Myocyte (in vitro differentiated cells): ENCODE measurements around the gene INTS4. TPM values are rescaled to one million over a fixed set of nuclear protein-coding genes. Genes with fewer than 3 reads are reported as not detected.
A peak's percentile ranks its signal among the peaks of the same experiment; 100 is the strongest.
"Not testable (repeated sequence)": the region's sequence is repeated elsewhere in the genome, so short reads cannot be mapped to it uniquely, and the experiment has no call there.

Source experiments
- DNase-seq: peaks from one replicate; pipeline ENCODE4 v3.0.0-alpha.2; 2012; ENCODE audit warnings: low read depth
- total RNA-seq: library from RNA; depleted of rRNA; stranded (reverse); fragments of >200 nt; gene quantifications from 2 replicates; pipeline ENCODE4 v1.2.3, GENCODE V29; 2014

INTS4 gene
- total RNA-seq, 1 donor from 2014 or later, result 22.1 TPM

DNA sequence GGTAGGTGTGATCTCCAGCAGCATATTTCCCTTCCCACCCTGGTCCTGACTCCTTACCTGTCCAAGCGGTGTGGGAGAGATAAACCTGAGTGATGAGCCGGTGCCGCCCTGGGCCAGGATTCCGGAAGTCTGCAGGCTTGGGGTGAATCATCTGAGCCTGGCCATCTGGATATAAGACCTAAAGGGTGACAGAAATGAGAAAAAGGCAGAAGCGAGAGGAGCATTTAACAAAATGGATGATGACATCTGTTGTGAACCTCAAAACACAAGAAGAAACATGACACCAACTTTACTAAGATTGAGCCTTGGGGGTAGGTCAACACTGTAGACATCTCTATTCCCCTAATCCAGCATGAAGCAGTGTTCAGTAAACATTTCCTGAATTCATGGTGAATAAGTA lies 110.7 kb downstream of the INTS4 start:
- DNase-seq, result no peak

DNA sequence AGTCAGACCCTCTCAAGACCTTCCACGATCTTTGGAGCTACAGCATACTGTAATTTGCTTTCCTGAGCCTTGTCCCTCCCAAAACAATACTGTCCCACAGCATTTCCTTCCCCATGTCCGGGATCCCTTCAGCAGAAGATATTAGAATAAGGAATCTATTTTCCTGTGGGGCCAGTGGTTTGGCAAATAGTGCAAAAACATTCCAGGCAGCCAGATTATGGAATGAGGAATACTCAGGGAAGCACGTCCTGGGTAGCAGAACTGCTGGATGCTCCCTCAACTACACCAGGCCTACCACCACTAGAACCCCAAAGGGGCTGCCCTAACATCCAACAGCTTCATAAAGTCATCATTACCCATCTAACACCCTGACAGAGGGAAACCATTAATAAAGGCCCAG lies 112.1 kb downstream of the INTS4 start:
- no peak for DNase-seq

DNA sequence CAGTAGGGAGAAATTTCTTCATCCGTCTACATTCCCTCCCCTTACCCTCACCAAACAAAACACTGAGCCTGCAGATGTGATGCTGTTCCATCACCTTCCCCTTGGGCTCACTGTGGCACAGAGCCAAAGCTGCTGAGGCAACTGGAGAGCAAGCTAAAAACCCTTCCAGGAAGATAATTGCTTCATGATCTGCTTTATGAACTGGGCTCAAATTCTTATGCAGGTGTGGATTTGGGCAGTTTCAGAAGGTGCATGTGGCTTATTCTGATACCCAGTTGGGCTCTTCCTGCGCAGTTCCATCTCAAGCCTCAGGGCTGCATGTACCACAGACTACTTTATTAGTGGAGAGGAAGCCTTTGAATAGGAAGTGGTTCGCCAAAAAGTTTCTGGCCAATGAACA lies 115.2 kb downstream of the INTS4 start:
- DNase-seq, result peak; percentile 32

DNA sequence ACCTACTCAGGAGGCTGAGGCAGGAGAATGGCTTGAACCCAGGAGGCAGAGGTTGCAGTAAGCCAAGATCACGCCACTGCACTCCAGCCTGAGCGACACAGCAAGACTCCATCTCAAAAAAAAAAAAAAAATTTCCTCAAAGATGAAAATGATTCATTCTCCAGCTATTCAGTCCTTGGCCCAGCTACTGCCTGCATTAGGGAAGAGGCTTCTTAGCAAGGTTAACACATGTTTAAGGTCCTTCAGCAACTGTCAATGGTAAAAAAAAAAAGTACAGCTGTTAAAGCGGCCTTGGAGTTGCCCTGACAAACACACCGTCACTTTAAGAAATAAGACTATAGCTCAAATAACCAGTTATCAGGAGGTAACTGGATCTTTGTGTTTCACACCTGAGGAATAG lies 116.2 kb downstream of the INTS4 start:
- peak; percentile 87 for DNase-seq

- DNase-seq, result no peak
Observed at GRCh38 chr11:77876045-77876444, 118.4 kb downstream of the INTS4 start.

GRCh38 chr11:77874206-77874605 lies 120.3 kb downstream of the INTS4 start:
- no peak for DNase-seq

GRCh38 chr11:77873345-77873744 lies 121.1 kb downstream of the INTS4 start:
- DNase-seq, result no peak

DNA sequence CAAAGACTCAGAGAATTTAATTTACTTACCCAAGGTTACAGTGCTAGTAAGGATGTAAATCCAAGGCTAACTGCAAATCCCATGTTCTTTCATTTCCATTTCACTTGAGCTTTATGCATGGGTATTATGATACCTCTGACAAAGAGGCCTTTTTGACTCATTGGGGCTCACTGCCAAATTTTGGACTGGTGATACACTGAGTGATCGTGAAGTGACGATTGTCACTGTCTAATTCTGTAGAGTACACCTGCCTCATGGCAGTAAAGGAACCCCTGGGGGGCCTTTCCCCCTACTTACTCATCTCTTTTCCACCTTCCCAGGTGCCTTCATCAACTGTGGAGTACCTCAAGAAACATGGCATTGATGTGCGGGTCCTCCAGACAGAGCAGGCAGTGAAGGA lies 122.6 kb downstream of the INTS4 start:
- DNase-seq, result no peak

- no peak for DNase-seq
Observed at GRCh38 chr11:77868744-77869143, 125.7 kb downstream of the INTS4 start.

DNA sequence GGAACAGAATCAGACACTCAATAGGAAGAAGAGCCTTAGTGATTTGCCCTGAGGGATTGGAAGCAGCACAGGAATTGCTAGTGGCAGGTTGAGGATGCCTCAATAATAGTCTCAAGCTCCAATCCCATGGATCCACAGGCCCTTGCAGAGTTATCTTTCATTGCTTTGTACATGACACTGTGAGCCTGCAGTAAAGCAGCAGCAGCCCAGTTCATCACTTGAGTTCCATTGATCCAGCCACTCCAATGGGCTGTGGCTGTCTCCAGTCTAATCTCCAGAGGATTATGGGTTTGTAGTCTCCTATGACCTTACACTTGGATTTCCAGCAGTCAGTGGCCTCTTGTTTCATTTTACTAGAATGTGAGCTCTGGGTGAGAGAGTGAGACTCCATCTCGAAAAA lies 128.1 kb downstream of the INTS4 start:
- DNase-seq, result no peak

- no peak for DNase-seq
Observed at GRCh38 chr11:77865805-77866204, 128.7 kb downstream of the INTS4 start.

DNA sequence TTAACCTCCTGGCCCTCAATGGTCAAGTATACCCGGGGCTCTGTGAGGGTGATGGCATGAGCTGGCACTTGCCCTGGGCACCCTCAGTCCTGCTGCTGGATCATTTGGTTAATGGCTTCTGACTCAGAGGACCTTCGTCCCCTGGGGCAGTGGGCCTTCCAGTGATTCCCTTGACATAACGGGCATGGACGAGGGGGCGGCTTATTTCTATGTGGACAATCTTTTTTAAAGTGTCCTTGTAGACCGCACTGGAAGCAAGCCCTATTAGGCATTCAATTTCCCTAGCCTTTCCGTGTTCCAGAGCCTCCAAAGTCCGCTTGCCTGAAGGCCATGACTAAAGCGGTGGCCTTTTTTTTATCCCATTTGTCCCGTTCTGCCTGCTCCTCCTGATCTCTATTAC lies 133.0 kb downstream of the INTS4 start:
- not testable (repeated sequence) for DNase-seq

- DNase-seq, result not testable (repeated sequence)
Observed at GRCh38 chr11:77857906-77858457, 136.5 kb downstream of the INTS4 start.

DNA sequence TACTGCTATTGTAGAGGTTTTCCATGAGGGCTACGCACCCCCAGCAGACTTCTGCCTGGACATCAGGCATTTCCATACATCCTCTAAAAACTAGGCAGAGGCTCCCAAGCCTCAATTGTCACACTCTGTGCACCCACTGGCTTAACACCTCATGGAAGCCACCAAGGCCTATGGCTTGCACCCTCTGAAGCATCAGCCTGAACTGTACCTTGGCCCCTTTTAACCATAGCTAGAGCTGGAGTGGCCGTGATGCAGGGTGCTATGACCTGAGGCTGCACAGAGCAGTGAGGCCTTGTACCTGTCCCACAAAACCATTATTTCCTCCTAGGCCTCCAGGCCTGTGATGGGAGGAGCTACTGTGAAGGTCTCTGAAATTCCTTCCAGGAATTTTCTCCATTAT lies 139.6 kb downstream of the INTS4 start:
- no peak for DNase-seq

GRCh38 chr11:77851503-77851902 lies 143.0 kb downstream of the INTS4 start:
- DNase-seq, result no peak

DNA sequence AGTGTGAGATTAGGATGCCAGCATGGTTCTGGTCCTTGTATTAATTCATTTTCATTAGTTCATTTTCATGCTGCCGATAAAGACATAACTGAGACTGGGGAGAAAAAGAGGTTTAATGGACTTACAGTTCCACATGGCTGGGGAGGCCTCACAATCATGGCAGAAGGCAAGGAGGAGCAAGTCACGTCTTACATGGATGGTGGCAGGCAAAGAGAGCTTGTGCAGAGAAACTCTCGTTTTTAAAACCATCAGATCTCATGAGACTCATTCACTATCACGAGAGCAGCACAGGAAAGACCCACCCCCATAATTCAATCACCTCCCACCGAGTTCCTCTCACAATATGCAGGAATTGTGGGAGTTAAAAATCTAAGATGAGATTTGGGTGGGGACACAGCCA lies 150.8 kb downstream of the INTS4 start:
- not testable (repeated sequence) for DNase-seq

DNA sequence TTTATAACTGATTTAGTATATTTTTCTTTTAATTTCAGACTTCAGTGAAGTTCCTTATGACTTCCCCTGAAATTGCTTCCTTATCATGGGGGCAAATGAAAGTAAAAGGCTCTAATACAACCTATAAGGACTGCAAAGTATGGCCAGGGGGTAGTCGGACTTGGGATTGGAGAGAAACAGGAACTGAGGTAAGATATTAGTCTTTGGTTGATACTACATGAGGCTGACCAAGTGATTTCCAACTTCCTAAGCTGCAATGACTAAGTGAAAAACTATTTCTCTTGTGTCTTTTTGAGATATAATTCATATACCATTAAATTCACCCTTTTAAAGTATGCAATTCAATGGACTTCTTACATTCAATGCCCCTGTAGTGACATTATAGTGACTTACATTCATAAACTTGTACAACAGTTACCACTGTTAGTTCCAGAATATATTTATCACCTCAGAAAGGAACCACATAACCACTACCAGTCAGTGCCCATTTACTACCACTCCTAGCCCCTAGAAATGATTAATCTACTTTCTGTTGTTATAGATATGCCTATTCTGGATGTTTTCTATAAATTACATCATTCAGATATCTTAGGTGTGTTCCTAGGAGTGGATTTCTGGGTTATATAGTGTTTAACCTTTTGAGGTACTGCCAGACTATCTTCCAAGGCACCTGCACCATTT lies 151.9 kb downstream of the INTS4 start:
- DNase-seq, result no peak

- DNase-seq, result no peak
Observed at GRCh38 chr11:77833302-77833701, 161.2 kb downstream of the INTS4 start.

DNA sequence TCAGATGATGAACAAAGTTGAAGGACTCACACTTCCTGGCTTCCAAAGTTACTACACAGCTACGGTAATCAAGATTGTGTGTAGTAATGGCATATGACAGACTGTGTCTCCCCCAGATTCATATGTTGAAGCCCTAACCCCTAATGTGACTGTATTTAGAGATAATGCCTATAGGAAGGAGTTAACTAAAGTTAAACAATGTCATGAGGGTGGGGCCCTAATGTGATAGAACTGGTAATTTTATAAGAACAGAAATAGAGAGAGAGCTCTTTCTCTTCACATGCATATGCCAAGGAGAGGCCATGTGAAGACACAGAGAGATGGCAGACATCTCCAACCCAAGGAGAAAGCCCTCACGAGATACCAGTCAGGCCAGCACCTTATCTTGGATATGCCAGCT lies 165.5 kb downstream of the INTS4 start:
- DNase-seq, result no peak
